Measurements from ENCODE around the gene CEBPG.

The CEBPG gene

DNA sequence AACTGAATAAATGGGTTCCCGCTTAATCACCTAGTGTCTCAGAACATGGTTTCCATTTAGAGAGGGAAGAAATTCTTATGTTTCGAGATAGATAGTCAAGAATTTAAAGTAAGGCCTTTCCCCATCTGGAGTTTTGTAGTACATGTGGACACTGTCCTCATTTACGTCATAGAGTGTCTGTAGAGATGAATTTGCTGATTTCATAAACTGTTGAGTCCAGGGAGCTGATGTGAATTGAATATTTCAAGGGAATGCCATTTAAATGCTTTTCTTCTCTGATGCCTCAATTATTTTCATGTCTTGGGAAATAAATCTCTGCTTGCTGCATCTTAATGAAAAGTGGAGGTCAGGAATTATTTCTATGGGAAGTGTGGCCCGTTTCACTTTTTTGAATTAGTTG, 9.5 kb downstream of the CEBPG start:
- FAIRE-seq: no peak

DNA sequence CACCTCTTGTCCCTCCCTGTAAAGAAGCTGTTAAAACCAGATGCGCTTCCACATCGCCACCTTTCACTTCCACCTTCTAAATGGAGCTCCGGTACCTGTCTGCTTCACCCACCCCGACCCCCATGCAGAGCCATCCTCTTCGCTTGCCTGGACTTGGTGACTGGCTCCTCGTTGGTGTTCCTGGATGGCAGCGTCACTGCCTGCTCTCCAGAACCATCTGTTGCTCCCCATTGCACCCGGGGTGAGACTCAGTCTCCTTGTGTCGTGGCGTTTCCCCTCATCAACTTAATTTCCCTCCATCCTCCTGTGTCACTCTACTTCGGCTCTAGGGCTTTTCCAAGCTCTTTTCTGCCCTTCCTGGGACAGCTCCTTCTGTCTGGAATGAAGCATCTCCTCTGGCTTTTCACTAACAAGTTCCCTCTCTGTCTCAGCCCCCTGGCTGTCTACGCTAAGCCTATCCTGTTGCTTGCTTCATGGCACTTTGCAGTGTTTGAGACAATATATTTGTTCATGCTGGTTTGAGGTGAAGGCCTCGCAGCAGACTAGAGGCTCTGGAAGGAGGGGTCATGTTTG, 10.3 kb downstream of the CEBPG start:
- FAIRE-seq: no peak

DNA sequence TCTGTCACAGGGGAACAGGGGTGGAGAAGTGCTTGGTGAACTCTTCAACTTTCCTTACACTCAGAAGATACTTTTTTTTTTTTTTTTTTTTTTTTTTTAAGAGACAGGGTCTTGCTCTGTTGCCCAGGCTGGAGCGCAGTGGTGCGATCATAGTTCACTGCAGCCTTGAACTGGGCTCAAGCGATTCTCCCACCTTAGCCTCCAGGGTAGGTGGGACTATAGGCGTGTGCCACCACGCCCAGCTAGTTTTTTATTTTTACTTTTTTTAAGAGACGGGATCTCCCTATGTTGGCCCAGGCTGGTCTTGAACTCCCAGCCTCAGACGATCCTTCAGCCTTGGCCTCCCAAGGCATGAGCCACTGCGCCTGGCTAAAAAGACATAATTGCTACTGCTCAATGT, 11.5 kb downstream of the CEBPG start:
- FAIRE-seq: no peak

- FAIRE-seq: no peak
Observed at GRCh38 chr19:33385956-33386355, 12.4 kb downstream of the CEBPG start.

- no peak for FAIRE-seq
Observed at GRCh38 chr19:33386361-33386858, 12.9 kb downstream of the CEBPG start.

DNA sequence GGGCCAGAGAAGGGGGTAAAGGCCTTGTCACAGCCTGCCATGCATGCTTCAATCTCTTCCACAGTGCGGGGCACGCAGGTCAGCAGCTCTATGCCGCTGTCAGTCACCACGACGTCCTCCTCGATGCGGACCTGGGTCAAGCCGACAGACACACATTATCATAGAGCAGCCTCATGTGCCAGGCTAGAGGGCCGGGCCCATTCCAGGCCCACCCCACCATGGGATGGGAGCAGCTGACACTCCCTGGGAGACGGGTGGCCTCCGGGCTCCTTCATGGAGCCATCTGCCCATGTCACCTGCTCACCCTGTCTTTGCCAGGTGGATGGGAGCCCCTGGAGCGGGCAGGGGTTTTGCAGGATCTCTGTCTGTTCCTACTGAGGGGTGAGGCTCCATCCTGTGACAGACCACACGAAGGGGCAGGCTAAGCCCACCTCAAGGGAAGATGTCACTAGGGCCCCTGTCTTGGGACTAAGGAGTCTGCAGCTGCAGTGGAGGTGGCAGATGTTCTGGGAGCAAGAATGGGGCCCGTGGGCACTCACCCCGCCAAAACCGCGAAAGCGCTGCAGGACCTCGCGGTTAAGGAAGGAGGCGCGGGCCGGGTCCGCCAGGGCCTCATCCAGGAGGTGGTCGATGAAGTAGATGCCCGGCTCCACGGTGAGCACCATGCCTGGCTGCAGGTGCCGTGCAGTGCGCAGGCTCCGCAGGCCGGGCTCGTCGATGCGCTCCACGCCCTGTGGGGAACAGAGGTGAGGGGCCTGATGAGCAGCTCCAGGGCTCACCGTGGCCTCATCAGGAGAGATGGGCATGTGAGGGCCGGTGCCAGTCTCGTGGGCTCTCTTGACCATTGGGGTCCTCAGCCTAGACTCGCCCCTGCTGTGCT, 14.1 kb downstream of the CEBPG start:
- FAIRE-seq: no peak

- no peak for FAIRE-seq
Observed at GRCh38 chr19:33388231-33388724, 14.8 kb downstream of the CEBPG start.

GRCh38 chr19:33388725-33389420, 15.4 kb downstream of the CEBPG start:
- FAIRE-seq: no peak

GRCh38 chr19:33389421-33390100, 16.1 kb downstream of the CEBPG start:
- no peak for FAIRE-seq

DNA sequence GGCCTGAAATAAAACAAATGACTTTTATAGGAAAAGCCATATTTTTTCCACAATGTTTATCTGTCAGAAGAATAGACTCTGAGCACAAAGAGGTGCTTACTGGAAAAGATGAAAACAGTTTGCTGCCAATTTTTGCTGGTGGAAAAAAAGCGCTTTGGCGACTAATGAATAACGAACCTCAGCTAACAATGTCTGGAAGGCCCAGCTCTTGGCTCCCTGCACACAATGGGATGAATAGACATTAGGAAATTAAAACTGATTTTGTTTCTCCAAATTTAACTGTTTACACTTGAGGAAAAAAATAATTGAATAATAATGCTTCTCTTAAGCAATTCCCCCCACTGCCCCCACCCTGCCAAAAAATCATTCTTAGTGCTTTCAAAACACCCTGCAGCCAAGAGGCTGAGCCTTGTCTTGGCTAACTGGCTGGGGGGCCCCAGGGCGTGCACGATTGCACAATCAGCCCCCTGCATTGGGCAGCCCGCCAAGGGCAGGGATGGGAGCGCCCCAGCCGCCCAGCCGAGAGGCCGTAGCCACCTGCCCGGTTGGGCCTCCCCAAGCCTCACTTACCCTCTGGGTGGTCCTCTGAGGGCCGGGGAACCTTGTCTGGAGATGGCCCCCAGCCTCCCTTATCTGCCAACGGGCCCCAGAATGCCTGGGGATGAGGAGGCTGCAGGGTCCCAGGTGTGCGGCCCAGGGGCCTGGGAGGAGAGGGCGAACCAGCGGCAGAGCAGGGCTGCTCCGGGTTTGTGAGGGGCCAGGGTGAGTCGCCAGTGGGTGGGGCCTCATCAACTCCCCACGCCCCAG, 16.8 kb downstream of the CEBPG start:
- FAIRE-seq: no peak

DNA sequence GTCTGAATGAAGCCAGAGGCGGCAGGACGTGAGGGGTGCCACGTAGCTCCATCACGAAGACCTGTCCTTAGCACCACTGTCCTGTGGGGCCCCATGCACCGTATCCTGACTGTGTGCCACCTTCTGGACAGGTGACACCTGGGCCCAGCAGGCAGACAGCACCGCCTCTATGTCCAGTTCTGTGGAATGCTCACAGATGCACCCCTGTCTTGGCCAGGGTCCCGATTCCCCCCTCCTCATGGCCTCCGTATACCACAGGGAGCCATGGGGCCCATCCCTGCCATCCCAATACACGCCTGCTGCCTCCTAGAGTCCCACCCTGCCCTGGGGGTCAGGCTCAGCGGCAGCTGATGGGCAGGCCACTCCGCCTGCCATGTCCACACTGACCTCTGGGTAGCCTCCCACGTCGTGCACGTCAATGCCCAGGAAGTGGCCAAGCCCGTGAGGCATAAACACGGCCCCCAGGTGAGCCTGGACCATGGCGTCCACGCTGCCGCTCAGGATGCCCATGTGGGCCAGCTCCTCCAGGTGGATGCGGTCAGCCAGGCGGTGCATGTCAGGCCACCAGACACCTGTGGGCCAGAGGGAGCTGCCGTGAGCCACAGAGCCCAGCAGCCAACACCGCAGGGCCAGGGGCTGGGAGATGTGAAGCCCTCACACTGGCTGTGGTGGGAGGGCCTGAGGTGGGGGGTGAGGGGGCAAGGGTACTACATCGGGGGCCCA, 17.6 kb downstream of the CEBPG start:
- FAIRE-seq: no peak

DNA sequence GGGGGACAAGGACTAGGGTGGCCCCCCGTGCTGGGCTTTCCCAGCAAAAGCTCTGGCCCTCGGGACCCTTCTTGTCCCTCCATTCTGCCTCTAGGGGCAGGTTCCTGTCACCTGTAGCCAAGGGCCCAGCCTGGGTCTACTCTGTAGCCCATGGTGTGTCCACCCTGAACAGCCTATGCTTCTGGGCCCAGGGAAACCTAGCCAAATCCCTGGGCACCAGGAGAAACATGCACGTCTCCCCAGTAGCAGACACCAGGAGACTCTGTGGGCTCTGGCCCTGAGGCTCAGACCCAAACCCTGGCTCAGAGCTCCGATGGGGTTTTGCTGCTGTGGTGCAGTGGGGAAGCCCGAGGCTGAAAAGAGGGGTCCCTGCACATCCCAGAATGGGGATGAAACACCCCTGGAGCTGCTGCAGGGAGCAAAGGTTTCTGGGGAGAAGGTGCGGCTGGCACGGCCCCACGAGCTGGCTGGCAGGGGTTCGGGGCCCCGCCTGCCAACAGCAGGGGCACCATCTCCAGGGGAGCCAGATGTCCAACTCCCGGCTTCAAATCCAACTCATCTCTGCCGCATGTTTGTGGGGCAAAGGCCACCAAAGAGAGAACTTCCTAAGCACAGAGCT, 18.2 kb downstream of the CEBPG start:
- FAIRE-seq: no peak

DNA sequence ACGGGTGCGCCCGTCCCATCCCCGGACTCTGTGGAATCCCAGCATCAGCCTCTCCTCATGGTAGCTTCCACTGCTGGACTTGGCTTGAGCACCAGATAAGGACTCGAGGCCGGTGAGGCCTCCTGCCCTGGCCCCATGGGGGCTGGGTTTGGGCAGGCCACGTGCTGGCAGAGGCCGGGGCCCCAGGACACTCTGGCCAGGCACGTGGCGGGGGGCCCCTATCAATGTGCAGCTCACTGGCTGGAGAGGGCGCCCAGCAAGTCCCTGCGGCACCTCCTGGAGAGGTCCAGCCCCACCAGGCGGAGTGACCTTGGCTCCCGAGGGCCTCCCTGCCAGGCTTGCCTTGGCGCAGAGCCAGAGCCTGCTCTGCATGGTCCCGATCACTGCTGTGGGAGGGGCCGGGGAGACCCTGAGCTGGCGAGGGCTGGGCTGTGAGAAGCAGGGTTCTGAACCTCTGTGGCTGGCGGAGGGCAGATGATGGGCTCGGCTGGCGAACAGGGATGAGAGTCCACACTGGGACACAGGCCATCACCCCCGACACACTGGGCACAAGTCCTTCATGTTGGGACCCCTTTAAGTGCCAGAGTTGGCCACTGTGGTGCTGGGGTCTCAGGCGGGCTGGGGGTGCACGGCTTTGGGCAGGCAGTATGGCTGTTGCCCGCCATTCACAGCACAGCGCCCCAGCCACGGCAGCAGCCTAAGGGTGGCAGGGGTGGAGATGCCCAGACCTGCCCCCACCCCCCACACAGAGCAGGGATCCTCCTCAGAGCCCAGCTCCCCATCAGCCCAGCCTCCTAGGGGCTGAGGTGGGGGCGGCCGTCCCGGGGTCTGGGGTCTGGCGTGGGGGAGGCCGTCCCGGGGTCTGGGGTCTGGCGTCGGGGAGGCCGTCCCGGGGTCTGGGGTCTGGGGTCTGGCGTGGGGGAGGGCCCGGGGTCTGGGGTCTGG, 19.1 kb downstream of the CEBPG start:
- FAIRE-seq: no peak

- FAIRE-seq: no peak
Observed at GRCh38 chr19:33393286-33394005, 19.9 kb downstream of the CEBPG start.

GRCh38 chr19:33394006-33394722, 20.7 kb downstream of the CEBPG start:
- FAIRE-seq: no peak

- FAIRE-seq: no peak
Observed at GRCh38 chr19:33394723-33395560, 21.4 kb downstream of the CEBPG start.

Measured in G401.6 (cell line).